Activated naive CD4-positive, alpha-beta T cell (primary cell): Measurements from ENCODE around the gene HRK.

Experiments used
- DNase-seq, 4 experiments: peaks; one replicate each; lab custom pipeline; 2025; lab: John Stamatoyannopoulos, UW

HRK gene

GRCh38 chr12:116897476-116897875 is 16.2 kb upstream of the HRK start:
- no peak for DNase-seq

- DNase-seq: no peak
These were observed 15.2 kb upstream of the HRK start for GRCh38 chr12:116896411-116896924.

GRCh38 chr12:116894913-116895312 is 13.7 kb upstream of the HRK start:
- no peak for DNase-seq

GRCh38 chr12:116892349-116893140 is 11.3 kb upstream of the HRK start:
- DNase-seq: no peak

- DNase-seq: no peak
These were observed 9.8 kb upstream of the HRK start for GRCh38 chr12:116891019-116891418.

GRCh38 chr12:116890330-116890729 is 9.1 kb upstream of the HRK start:
- no peak for DNase-seq

GRCh38 chr12:116887897-116888296 is 6.7 kb upstream of the HRK start:
- DNase-seq: no peak

- DNase-seq: no peak
These were observed 6.0 kb upstream of the HRK start for GRCh38 chr12:116887244-116887643.

- no peak for DNase-seq
These were observed 4.2 kb upstream of the HRK start for GRCh38 chr12:116885491-116885890.

GRCh38 chr12:116884871-116885270 is 3.6 kb upstream of the HRK start:
- no peak for DNase-seq

- DNase-seq: no peak
These were observed 1.5 kb upstream of the HRK start for GRCh38 chr12:116882742-116883141.

GRCh38 chr12:116881877-116882507 is 751 bp upstream of the HRK start:
- DNase-seq: no peak

- DNase-seq: no peak
These were observed 370 bp downstream of the HRK start for GRCh38 chr12:116880817-116881324.

GRCh38 chr12:116880213-116880816 is 926 bp downstream of the HRK start:
- DNase-seq: no peak

- DNase-seq: no peak
These were observed 1.6 kb downstream of the HRK start for GRCh38 chr12:116879509-116880212.

GRCh38 chr12:116878567-116879508 is 2.4 kb downstream of the HRK start:
- no peak for DNase-seq

GRCh38 chr12:116876151-116876869 is 4.9 kb downstream of the HRK start:
- no peak for DNase-seq

GRCh38 chr12:116874324-116874995 is 6.8 kb downstream of the HRK start:
- no peak for DNase-seq

GRCh38 chr12:116870306-116870705 is 10.9 kb downstream of the HRK start:
- DNase-seq: no peak

GRCh38 chr12:116867523-116867922 is 13.7 kb downstream of the HRK start:
- no peak for DNase-seq
